GM18517 (cell line): Measurements from ENCODE around the gene CASQ2.

Source experiments
- ATAC-seq: cut with Tn5 transposase; IDR thresholded peaks from one replicate; pipeline ENCODE4 v1.9.1; 2021; ENCODE audit warnings: mild to moderate bottlenecking, moderate library complexity; ENCODE audit not compliant: unreplicated experiment

Gene CASQ2

GRCh38 chr1:115702959-115703358 lies 65.6 kb downstream of the CASQ2 start:
- ATAC-seq = no peak

DNA sequence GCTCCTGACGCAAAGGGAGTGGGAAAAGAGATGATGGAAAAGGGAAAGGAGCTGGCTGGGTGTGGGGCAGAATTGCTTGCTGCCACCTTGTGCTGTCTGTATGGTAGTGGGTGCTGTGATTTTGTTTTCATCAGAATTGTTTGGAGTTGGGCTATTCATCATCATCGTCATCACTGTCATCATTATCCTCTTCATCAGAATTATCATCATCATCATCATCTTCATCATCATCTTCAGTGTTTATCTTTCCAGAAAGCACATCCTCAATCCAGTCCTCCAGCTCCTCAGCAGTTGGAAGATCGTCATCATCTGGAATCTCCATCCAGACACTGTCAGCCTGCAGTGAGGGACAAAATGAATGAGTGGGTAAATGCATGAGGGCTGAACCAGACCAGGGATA lies 67.4 kb downstream of the CASQ2 start:
- ATAC-seq = no peak

DNA sequence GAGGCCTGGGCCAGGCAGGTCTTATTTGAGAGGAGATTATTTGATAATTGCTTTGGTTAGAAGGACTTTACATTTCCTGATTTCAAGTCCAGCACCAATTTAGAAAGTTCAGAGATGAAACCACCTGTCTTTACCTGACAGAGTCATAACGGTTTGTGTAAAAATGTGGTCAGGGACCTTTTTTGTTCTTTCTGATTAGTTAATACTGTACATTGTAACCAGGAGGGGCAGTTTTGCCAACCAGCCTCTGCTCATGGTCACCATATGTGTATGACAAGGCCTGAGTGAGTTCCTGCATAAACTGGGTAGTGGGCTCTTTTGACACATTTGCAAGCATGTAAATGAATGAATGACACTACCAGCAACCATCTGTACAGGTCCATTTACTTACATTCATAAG lies 70.9 kb downstream of the CASQ2 start:
- ATAC-seq = no peak

GRCh38 chr1:115694805-115695204 lies 73.7 kb downstream of the CASQ2 start:
- no peak for ATAC-seq

DNA sequence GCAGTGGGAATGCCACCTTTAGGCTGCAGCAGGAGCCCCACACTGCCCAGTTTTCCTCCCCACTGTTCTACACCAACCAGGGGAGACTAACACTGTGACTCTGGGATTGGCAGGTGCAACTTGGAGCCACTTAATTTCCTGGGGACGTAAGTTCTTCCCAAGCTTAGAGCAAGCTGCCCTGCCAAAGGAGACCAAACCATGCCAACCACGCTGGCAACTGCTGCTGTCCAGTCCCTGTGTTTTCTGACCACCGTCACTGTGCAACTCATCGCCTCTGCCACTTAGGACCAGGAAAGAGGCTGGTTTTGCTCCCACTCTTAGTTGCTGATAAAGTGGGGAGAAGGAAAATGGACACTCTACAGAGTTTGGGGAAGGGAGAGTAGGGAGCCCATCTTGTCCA lies 76.3 kb downstream of the CASQ2 start:
- ATAC-seq = no peak

GRCh38 chr1:115690972-115691371 lies 77.5 kb downstream of the CASQ2 start:
- ATAC-seq = no peak

- no peak for ATAC-seq
Measured at GRCh38 chr1:115687744-115688143, 80.8 kb downstream of the CASQ2 start.

GRCh38 chr1:115685029-115685705 lies 83.3 kb downstream of the CASQ2 start:
- no peak for ATAC-seq

- ATAC-seq = no peak
Measured at GRCh38 chr1:115682792-115683191, 85.7 kb downstream of the CASQ2 start.

GRCh38 chr1:115680730-115681111 lies 87.8 kb downstream of the CASQ2 start:
- ATAC-seq = no peak

GRCh38 chr1:115679141-115679611 lies 89.3 kb downstream of the CASQ2 start:
- ATAC-seq = no peak

- ATAC-seq = no peak
Measured at GRCh38 chr1:115678141-115678540, 90.4 kb downstream of the CASQ2 start.

DNA sequence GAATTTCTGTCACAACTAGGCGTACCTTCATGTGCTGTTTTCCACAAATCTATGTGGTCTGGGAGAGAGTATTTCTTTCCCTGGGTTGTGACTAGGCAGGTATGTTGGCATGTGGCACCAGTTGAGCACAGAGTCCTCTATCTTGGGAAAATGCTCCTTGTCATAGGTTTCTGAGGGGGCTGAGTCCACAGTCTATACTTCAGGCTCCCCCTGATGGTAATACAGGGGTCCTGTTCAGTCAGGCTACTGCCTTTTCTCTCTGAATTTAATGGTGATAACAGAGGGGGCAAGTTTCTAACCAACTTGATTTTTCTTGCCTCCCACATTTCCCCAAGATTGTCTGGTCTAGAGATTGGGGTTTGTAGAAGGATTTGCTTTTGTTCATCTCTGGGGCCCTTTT lies 90.9 kb downstream of the CASQ2 start:
- no peak for ATAC-seq

DNA sequence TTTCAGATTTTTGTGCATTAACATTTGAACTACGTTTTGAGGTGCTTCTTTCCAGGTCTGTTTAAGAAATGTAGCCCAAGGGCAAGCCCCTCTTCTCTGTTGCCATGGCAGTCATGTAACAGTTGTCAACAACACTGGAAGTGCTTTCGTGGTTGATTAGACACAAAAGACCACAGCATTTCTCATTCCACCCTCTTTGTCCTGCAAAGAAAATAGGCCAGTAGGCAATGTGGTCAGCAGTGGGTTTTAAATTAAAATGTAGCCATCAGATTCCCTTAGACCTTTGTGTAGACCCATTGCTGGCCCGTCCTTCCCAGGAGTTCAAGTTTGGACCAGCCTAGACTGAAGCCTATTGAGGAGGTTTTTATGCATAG lies 91.3 kb downstream of the CASQ2 start:
- ATAC-seq = no peak

- no peak for ATAC-seq
Measured at GRCh38 chr1:115676498-115677181, 91.9 kb downstream of the CASQ2 start.

- ATAC-seq = no peak
Measured at GRCh38 chr1:115672224-115673009, 96.1 kb downstream of the CASQ2 start.

DNA sequence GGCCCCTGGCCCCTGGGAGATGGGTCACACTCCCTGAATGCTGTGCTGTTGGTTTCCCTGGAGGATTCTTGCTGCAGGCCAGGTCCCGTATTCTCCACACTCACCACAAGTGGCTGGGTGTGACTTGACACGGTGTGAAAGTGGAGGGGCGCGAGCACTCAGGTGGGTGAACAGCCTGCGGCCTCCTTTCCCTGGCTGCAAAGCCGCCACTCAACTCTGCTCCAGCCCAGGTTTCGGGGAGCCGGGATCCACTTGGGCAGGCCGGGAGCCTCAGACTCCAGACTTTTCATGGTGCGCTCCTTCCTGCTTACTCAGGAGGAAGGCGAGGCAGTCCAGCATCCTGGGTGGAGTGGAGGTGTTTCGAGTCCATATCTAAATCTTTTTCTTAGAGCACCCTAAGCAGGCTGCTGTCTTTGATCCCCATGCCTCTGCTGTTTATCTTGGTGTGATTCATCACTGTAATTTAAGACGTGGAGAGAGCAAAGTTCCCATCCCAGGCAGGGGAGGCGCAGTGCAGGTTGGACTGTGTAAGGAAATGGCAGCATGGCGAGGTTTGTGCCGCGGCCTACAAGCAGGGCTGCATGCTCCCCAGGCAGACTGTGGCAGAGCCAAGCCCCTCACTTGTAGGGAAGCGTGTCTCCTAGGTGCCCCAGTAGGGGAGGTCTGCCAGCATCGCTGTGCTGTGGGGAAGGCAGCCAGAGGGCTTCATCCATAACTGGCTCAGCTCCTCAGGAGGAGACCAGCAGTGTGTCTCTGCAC lies 97.2 kb downstream of the CASQ2 start:
- ATAC-seq = no peak

DNA sequence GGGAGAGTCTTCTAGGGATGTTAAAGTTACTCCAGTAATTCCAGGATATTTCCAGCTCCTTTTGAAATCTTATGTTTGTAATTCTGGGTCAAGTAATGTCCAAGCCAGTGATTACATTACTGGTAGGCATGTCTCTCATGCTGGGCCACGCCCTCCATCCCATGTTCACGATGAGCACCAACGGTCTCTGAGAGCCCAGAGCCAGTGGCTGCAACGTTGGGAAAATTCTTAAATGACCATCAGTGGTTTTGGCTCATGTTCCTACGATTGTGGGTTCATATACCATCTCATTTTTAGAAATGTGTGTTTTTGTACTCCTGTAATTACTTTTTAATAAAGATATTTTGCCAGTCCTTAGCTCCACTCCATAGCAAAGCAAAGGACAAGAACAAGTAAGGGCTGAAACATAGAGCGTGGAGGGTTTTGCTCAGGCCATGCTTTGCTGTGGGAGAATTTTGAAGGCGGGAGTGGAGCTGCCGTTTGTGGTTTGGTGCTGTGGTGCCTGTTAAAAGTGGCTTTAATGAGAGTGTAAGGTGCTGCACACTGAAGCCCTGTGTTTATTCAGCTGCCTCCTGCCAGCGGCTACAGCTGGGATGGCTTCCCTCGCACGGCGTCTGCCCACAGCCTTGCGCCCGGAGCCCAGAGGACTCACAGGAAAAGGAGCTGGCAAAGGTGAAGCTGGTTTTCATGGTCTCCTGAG lies 97.9 kb downstream of the CASQ2 start:
- ATAC-seq = no peak

- ATAC-seq = no peak
Measured at GRCh38 chr1:115669886-115670285, 98.6 kb downstream of the CASQ2 start.

GRCh38 chr1:115669002-115669673 lies 99.4 kb downstream of the CASQ2 start:
- ATAC-seq = no peak
